ENCODE measurements around the gene AOPEP. TPM values are rescaled to one million over a fixed set of nuclear protein-coding genes. Genes with fewer than 3 reads are reported as not detected.

The AOPEP gene
- total RNA-seq, 1 donor from 2014 or later: 75.3 TPM

DNA sequence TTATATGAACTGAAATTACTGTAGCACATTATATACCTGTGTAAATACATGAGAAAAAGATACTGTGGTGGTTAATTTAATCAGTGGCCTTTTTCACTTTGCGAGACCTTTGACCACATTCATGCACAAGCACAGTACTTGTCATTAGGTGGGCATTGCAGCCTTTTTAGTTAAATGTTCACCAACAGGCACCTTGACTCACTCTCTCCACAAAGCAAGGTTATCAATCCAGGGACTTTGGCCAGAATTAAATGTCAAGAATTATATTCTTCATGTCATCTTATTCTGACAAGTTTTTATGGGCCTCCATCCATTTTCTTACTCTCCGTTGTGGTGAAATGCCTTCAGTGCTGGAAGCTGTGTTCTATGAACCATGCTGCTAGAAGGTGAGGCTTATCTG, 72.2 kb downstream of the AOPEP start:
- FAIRE-seq (no peak), DNase-seq (ENCODE audit: low read depth) (no peak)
- Histone ChIP-seq H3K79me2 (ENCODE audit: insufficient read depth, low read length) (peaks cover 2% of the 10 kb centered on the region), H3K36me3 (ENCODE audit: insufficient read depth, low read length) (no peaks in the 10 kb centered on the region), H3K27ac (ENCODE audit: low read depth, low read length) (no peak overlapping the region), H3K9me3 (ENCODE audit: insufficient read depth, low read depth, low read length) (no peaks in the 10 kb centered on the region), H3K4me3 (ENCODE audit: insufficient read depth, low read depth, low read length) (no peak overlapping the region), H3K27me3 (ENCODE audit: insufficient read depth, low read length) (no peaks in the 10 kb centered on the region), H3K4me1 (ENCODE audit: insufficient read depth, low read length) (peaks cover 40% of the 10 kb centered on the region), H3K9ac (ENCODE audit: low read length) (no peak overlapping the region), H3K4me2 (ENCODE audit: low read length) (no peak overlapping the region), H2AFZ (ENCODE audit: low read depth, low read length) (no peak overlapping the region), H4K20me1 (ENCODE audit: insufficient read depth, low read length) (no peaks in the 10 kb centered on the region)
- no peaks in the 10 kb centered on the region for H3K9me3 Mint-ChIP-seq (ENCODE audit: unreplicated experiment)
- H3K36me3 Mint-ChIP-seq (ENCODE audit: low read depth, unreplicated experiment): peaks cover 2% of the 10 kb centered on the region
- peaks cover 65% of the 10 kb centered on the region for H3K4me1 Mint-ChIP-seq (ENCODE audit: low read depth, unreplicated experiment)
- TF ChIP-seq EZH2 (IDR thresholded peaks at IDR 0.05; ENCODE audit: insufficient read depth, low read length): no peak
- TF ChIP-seq, protein P1, sequence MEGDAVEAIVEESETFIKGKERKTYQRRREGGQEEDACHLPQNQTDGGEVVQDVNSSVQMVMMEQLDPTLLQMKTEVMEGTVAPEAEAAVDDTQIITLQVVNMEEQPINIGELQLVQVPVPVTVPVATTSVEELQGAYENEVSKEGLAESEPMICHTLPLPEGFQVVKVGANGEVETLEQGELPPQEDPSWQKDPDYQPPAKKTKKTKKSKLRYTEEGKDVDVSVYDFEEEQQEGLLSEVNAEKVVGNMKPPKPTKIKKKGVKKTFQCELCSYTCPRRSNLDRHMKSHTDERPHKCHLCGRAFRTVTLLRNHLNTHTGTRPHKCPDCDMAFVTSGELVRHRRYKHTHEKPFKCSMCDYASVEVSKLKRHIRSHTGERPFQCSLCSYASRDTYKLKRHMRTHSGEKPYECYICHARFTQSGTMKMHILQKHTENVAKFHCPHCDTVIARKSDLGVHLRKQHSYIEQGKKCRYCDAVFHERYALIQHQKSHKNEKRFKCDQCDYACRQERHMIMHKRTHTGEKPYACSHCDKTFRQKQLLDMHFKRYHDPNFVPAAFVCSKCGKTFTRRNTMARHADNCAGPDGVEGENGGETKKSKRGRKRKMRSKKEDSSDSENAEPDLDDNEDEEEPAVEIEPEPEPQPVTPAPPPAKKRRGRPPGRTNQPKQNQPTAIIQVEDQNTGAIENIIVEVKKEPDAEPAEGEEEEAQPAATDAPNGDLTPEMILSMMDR (IDR thresholded peaks at IDR 0.05; ENCODE audit: insufficient read depth, low read depth, low read length): no peak
- H3K27ac Mint-ChIP-seq (ENCODE audit: unreplicated experiment): no peak overlapping the region
- no peaks in the 10 kb centered on the region for H3K27me3 Mint-ChIP-seq (ENCODE audit: low read depth, unreplicated experiment)
- H3K4me3 Mint-ChIP-seq (ENCODE audit: unreplicated experiment): no peak overlapping the region

DNA sequence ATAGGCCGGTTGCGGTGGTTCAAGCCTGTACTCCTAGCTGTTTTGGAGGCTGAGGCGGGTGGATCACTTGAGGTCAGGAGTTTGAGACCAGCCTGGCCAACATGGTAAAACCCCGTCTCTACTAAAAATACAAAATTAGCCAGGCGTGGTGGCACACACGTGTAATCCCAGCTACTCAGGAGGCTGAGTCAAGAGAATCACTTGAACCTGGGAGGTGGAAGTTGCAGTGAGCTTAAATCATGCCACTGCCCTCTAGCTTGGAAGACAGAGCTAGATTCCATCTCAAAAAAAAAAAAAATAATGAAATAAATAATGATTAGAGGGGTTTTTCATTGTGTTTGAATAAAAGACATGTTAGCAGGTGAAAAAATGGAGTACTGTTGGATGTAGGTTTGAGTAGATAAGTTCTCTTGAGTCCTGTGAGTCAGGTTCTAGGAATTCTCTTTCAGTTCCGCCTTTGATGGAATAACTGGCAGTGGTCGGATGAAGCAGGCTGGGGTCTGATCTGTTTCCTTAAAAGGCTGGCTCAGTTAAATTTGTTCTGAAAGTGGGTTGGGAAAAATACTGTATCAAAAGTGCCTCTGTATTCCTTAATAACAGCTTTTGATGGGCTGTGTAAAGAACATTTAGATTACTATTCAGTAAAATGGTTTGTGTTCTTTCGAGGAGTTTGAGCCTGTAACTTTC, 73.2 kb downstream of the AOPEP start:
- no peak for FAIRE-seq
- H4K20me1 ChIP-seq (ENCODE audit: insufficient read depth, low read length): no peaks in the 10 kb centered on the region
- H3K9me3 ChIP-seq (ENCODE audit: insufficient read depth, low read depth, low read length): no peaks in the 10 kb centered on the region
- peaks cover 5% of the 10 kb centered on the region for H3K79me2 ChIP-seq (ENCODE audit: insufficient read depth, low read length)
- H3K4me1 Mint-ChIP-seq (ENCODE audit: low read depth, unreplicated experiment): peaks cover 72% of the 10 kb centered on the region
- H3K4me3 ChIP-seq (ENCODE audit: insufficient read depth, low read depth, low read length): no peak overlapping the region
- peaks cover 2% of the 10 kb centered on the region for H3K36me3 Mint-ChIP-seq (ENCODE audit: low read depth, unreplicated experiment)
- peak overlapping the region; percentile 61 for H3K4me2 ChIP-seq (ENCODE audit: low read length)
- TF ChIP-seq, protein P1 (IDR thresholded peaks at IDR 0.05; ENCODE audit: insufficient read depth, low read depth, low read length): no peak
- no peak for TF ChIP-seq EZH2 (IDR thresholded peaks at IDR 0.05; ENCODE audit: insufficient read depth, low read length)
- H3K9ac ChIP-seq (ENCODE audit: low read length): peak overlapping the region; percentile 65
- peak overlapping the region; percentile 80 for H3K27ac ChIP-seq (ENCODE audit: low read depth, low read length)
- H3K27ac Mint-ChIP-seq (ENCODE audit: unreplicated experiment): peak overlapping the region; percentile 99
- H3K4me1 ChIP-seq (ENCODE audit: insufficient read depth, low read length): peaks cover 40% of the 10 kb centered on the region
- no peaks in the 10 kb centered on the region for H3K27me3 Mint-ChIP-seq (ENCODE audit: low read depth, unreplicated experiment)
- no peaks in the 10 kb centered on the region for H3K9me3 Mint-ChIP-seq (ENCODE audit: unreplicated experiment)
- H2AFZ ChIP-seq (ENCODE audit: low read depth, low read length): no peak overlapping the region
- DNase-seq (ENCODE audit: low read depth): peak; percentile 95
- no peaks in the 10 kb centered on the region for H3K36me3 ChIP-seq (ENCODE audit: insufficient read depth, low read length)
- peak overlapping the region; percentile 66 for H3K4me3 Mint-ChIP-seq (ENCODE audit: unreplicated experiment)
- no peaks in the 10 kb centered on the region for H3K27me3 ChIP-seq (ENCODE audit: insufficient read depth, low read length)

Measured in astrocyte (in vitro differentiated cells and primary cell).